ENCODE measurements around the gene CXCL10.
"Not testable (repeated sequence)": the region's sequence is repeated elsewhere in the genome, so short reads cannot be mapped to it uniquely, and the experiment has no call there.

Gene CXCL10

GRCh38 chr4:76001700-76002099, 21.6 kb downstream of the CXCL10 start:
- TF ChIP-seq CTCF (IDR thresholded peaks at IDR 0.05; ENCODE audit: borderline replicate concordance, insufficient read depth, low read depth, low read length): no peak
- H3K4me3 ChIP-seq (ENCODE audit: low read depth, low read length): no peak overlapping the region

GRCh38 chr4:76000279-76000678, 23.0 kb downstream of the CXCL10 start:
- no peak overlapping the region for H3K4me3 ChIP-seq (ENCODE audit: low read depth, low read length)
- no peak for TF ChIP-seq CTCF (IDR thresholded peaks at IDR 0.05; ENCODE audit: borderline replicate concordance, insufficient read depth, low read depth, low read length)

GRCh38 chr4:75998525-75999147, 24.7 kb downstream of the CXCL10 start:
- not testable (repeated sequence) for H3K4me3 ChIP-seq (ENCODE audit: low read depth, low read length)

- no peak overlapping the region for H3K4me3 ChIP-seq (ENCODE audit: low read depth, low read length)
- no peak for TF ChIP-seq CTCF (IDR thresholded peaks at IDR 0.05; ENCODE audit: borderline replicate concordance, insufficient read depth, low read depth, low read length)
These were observed 25.4 kb downstream of the CXCL10 start for GRCh38 chr4:75997946-75998345.

- no peak overlapping the region for H3K4me3 ChIP-seq (ENCODE audit: low read depth, low read length)
- no peak for TF ChIP-seq CTCF (IDR thresholded peaks at IDR 0.05; ENCODE audit: borderline replicate concordance, insufficient read depth, low read depth, low read length)
These were observed 26.2 kb downstream of the CXCL10 start for GRCh38 chr4:75997081-75997480.

- no peak overlapping the region for H3K4me3 ChIP-seq (ENCODE audit: low read depth, low read length)
- peak; percentile 36; the same call in 1 of the 2 replicates for TF ChIP-seq CTCF (IDR thresholded peaks at IDR 0.05; ENCODE audit: borderline replicate concordance, insufficient read depth, low read depth, low read length)
These were observed 27.6 kb downstream of the CXCL10 start for GRCh38 chr4:75995727-75996126.

GRCh38 chr4:75992462-75992861, 30.8 kb downstream of the CXCL10 start:
- no peak for TF ChIP-seq CTCF (IDR thresholded peaks at IDR 0.05; ENCODE audit: borderline replicate concordance, insufficient read depth, low read depth, low read length)
- H3K4me3 ChIP-seq (ENCODE audit: low read depth, low read length): no peak overlapping the region

All from GM12875 (cell line).